Stimulated activated CD4-positive, alpha-beta T cell treated with anti-CD3 and anti-CD28 coated beads, Interleukin-4, amount 100 ng/mL, for 48 hours (primary cell): ENCODE measurements around the gene LMTK2.

Experiments used
- DNase-seq, 2 donors: peaks; one replicate each; pipeline ENCODE4 v3.0.0-alpha.2; 2020; ENCODE audit warnings: low read depth in 2 of 2

Gene LMTK2

GRCh38 chr7:98234429-98235147, 127.9 kb downstream of the LMTK2 start:
- no peak for DNase-seq

DNA sequence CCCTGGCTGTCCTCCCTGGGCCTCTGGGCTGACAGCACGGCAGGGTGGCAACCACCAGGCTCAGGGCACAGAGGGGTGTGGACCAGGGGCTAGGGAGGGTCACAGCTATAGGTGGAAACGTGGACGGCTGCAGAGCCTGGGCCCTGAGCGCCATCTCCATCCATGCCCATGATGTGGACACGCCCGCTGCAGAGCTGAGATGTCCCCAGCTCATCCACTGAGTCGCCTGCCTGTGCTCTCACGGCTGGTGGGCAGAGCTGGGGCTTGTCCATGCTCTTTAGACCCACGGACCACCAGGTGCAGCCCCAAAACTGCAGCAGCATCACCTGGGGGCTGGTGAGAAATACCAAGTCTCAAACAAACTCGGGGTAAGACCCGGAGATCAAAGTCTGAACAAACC, 129.2 kb downstream of the LMTK2 start:
- DNase-seq, result no peak

DNA sequence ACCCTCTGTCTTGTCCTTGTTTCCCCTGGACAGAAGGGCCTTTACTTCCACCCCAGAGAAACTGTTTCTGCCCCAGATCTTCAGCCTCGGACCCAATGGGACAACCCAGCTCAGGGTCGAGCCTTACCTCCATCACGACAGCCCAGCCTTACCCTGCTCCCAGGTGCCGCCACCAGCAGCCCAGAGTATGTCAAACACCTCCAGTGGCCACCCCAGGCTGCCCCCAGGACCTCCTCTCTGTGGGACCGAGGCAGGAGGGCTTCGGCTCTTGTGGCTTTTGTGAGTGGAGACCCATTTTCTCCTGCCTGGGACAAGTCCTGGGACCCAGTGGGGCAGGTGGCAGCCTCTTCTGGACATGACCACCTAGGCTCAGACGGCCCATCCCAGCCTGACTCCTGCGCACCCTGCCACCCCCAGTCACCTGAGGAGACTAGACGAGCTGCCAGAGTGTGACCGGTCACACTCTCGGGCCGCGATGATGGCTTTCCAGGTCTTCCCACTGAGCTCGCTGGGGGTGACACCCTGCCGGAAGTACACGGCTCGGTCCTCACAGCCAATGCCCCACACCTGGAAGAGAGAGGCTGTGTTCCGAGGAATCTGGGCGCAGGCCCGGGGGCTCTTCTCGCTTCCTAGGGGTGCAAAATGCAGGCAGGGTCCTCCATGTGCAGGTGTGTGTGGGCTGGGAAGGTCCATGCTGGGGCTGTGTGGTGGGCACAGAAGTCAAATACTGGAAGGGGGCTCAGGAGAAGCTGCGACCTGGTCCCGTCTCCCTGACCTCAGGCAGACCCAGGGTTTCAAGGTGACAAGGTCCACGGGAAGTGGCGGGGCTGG, 129.9 kb downstream of the LMTK2 start:
- no peak for DNase-seq

- no peak for DNase-seq
Measured at GRCh38 chr7:98238076-98238475, 131.4 kb downstream of the LMTK2 start.

DNA sequence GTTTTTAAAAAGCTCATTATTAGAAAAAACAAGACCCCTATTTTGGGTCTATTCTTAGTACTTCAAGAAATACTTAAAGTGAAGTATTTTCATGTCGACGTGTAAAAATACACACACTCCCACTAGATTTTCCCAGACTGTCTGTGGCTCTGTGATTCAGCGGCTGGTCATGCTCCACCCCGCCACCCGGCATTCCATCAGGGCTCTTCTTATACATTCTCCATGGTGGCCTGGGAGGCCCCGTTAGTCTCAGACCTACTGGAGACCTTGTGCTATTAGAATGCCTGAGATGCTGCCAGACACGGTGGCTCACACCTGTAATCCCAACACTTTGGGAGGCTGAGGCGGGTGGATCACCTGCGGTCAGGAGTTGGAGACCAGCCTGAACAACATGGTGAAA, 132.3 kb downstream of the LMTK2 start:
- no peak for DNase-seq

DNA sequence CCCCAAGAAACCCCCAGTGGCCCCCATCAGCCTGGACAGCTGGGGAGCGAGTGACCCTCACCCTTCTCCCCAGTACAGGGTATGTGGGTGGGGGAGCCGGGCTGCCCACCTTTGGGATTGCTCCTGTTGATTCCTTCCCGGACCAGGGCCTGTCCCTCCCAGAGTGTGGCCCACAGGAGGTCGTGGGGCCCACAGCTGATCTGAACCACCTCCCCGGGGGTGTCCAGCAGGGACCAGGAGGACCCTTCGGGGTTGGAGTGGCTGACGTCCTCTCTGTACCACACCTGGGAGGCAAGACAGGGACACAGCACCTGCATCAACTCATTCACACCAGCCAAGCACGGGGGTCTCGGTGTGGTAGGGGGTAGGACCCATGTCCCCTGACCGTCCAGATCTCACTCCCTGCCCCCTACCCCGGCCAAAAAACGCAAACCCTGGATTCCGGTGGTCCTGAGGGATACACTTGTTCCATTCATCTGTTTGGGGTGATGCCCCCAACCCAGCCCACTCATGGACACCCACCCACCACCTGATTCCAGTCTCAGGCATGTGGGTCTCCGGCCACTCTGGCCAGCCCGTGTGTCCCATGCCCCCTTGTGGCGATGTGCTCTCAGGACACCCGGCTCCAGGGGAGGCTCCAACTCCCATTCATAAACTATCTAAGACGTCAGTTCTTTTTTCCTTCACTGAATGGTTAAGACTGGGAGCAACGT, 134.5 kb downstream of the LMTK2 start:
- peak in 1 of 2 donors; percentile 23 for DNase-seq

DNA sequence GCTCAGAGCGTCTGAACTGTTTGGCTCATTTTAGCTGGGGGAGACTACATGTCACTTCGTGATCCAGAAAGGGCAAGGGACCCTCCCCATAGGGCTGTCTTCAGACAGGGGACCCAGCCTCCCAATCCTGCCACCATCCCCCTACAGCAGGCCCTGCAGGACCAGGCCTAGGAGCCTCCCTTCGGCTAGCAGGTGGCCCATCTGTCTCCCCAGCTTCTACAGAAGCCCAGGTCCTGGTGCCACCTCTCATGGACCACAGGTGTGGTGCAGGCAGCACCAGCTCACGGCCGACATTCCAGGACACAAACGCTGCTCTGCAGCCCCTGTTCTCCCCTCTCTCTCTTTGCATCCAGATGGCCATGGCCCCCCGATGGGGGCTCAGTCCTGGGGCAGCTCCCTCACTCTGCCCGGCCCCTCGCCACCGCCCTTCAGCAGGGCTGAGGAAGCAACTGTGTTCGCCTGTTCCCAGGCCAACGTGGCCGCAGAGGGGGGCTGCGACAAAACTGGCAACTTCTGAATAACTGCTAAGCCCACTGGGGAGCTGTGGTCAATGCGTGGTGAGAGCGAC, 135.1 kb downstream of the LMTK2 start:
- no peak for DNase-seq

GRCh38 chr7:98242342-98242741, 135.7 kb downstream of the LMTK2 start:
- no peak for DNase-seq

- DNase-seq, result no peak
Measured at GRCh38 chr7:98242934-98243333, 136.3 kb downstream of the LMTK2 start.

- no peak for DNase-seq
Measured at GRCh38 chr7:98244871-98245270, 138.2 kb downstream of the LMTK2 start.

DNA sequence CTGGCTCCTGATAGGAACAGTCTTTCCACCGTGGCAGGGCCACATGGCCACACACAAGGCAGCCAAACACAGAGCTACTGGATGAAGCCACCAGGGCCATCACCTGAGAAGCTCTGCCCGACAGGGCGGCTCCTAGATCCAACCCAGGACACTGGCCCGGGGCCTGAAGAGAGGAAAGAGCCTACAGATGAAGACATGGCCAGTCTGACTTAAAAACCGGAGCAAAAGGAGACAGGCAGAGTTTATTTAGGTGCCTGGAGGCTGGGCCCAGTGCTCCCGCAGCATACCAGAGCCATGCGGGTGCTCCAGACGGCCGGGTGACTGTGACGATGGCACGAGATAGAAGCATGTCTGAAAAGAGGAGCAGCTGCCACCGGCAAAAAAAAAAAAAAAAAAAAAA, 141.5 kb downstream of the LMTK2 start:
- DNase-seq, result no peak

GRCh38 chr7:98249106-98249505, 142.4 kb downstream of the LMTK2 start:
- no peak for DNase-seq

DNA sequence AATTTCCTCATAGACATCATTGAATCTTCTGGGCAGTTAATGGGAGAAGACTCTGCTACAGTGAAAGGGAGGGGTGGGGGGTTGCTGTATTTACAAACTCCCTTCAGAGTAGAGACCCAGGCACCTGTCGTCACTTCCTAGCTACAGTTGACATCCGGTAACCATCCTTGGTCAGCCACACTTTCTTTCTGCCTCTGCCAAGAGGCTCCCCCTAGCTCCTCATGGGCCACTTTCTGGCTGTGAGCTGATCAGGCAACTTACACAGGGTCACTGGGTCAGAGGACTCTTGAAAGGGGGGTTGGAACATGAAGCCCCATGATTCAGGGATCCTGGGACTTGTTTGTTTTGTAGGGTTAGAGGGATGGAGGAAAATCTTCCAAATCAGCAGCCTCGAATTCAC, 144.1 kb downstream of the LMTK2 start:
- peak; percentile 14 to 19 for DNase-seq

GRCh38 chr7:98251231-98251600, 144.6 kb downstream of the LMTK2 start:
- no peak for DNase-seq

- DNase-seq, result peak; percentile 78 to 87
Measured at GRCh38 chr7:98251601-98252424, 145.2 kb downstream of the LMTK2 start, which contains the start of gene TECPR1. Gene TECPR1, minus strand, starts transcription at chr7:98252232. Its CDS starts 6,086 bp downstream, at chr7:98246146.

DNA sequence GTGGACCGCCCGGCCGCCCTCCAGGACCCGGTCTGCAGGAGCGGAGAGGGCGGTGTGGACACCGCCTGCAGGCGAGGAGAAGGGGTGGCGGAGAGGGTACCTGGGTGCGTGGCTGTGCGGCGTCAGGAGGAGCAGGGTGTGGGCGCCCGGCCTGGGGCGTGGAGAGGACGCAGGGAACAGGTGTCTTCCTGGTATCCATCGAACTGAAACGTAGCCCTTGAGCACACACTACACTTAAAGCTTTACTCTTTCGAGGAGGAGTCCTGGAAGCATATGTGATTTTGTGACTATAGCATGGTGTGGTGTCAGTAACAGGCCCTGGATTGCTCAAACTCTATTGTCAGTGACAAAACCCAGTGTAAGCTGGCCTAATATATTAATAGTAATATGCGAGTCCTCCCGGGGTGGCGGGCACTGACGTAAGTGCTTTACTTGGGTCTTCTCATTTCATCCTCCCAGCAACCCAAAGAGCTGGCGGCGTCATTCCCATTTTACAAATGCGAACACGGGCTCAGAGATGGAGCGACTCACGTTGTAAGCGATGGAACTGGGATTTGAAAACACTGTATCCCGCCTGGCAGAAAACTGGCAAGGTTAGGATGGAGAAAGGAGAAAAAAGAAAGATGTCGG, 145.9 kb downstream of the LMTK2 start:
- no peak for DNase-seq

GRCh38 chr7:98254516-98254915, 147.9 kb downstream of the LMTK2 start:
- DNase-seq, result no peak

DNA sequence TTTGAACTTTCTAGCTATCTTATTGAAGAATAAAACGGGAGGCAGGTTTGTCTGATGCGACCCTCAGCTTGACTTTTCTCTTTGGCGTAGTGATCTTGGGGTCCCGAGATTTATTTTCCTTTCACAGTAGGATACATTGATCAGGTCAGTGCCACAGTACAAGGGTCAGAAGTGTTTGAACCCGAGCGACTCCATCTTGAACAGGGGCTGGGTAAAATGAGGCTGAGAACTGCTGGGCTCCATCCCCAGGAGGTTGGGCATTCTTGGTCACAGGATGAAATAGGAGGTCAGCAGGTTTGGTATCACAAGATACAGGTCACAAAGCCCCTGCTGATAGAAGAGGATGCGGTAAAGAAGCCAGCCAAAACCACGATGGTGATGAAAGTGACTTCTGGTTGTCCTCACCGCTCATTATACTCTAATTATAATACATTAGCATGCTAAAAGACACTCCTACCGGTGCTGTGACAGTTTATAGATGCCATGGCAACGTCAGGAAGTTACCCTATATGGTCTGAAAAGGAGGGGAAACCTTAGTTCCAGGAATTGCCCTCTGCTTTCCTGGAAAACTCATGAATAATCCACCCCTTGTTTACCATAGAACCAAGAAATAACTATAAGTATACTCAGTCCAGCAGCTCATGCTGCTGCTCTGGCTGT, 148.4 kb downstream of the LMTK2 start:
- no peak for DNase-seq

GRCh38 chr7:98256431-98256830, 149.8 kb downstream of the LMTK2 start:
- no peak for DNase-seq

DNA sequence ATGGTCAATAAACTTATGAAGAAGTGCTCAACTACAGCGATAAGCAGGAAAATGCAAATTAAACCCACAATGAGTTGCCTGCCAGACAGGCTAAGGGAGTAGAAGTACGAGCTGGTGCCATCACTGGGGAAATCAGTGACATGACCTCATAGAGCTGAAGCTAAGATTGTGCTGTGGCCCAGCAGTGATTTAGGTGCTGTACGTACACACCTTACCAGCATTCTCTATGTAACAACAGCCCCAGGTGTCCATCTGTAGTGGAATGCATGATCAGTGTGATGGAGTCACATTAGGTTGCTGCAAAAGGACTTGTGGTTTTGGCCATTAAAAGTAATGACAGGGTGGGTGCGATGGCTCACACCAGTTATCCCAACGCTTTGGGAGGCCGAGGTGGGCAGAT, 151.0 kb downstream of the LMTK2 start:
- DNase-seq, result no peak
